ENCODE data around the gene ZNF343.

The ZNF343 gene

DNA sequence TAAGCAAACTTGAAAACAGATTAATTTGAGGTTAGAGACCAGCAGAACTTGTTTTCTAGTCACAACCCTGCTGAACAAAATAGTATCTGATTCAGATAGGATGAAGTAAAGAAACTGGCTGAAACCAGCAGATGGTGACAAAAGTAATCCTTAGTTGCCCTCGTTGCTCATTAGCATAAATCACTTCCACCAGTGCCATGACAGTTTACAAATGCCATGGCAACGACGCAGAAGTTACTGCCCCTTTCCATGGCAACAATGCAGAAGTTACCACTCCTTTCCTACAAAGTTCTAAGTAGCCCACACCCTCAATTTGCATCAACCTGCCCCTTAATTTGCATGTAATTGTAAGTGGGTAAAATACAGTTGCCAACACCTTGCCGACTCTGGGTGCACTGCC, 61.9 kb downstream of the ZNF343 start:
- DNase-seq (ENCODE audit: low read depth in 2 of 2, low spot score in 1 of 2) = no peak

Measured in stimulated activated CD8-positive, alpha-beta memory T cell treated with anti-CD3 and anti-CD28 coated beads, Interleukin-4, amount 100 ng/mL, for 1 hour (primary cell).